Suprapubic skin (tissue), 4 donors: ENCODE data around the gene NR1H2. TPM values are rescaled to one million over a fixed set of nuclear protein-coding genes. Genes with fewer than 3 reads are reported as not detected.

ENCODE experiments used
- DNase-seq, 2 donors: peaks; one replicate each; pipeline ENCODE4 v3.0.0-alpha.2; 2019; ENCODE audit warnings: low spot score in 2 of 2
- H3K27ac ChIP-seq: fragments of 200-600 bp; sonication (generic); one replicate; pipeline ENCODE4 v1.5.1; 2019
- H3K27me3 ChIP-seq: fragments of 200-600 bp; sonication (generic); one replicate; pipeline ENCODE4 v1.5.1; 2019
- H3K36me3 ChIP-seq: fragments of 200-600 bp; sonication (generic); one replicate; pipeline ENCODE4 v1.5.1; 2019
- H3K4me1 ChIP-seq: fragments of 200-600 bp; sonication (generic); one replicate; pipeline ENCODE4 v1.5.1; 2019
- H3K4me3 ChIP-seq: fragments of 200-600 bp; sonication (generic); one replicate; pipeline ENCODE4 v1.5.1; 2019; ENCODE audit warnings: mild to moderate bottlenecking
- H3K9me3 ChIP-seq: fragments of 200-600 bp; sonication (generic); one replicate; pipeline ENCODE4 v1.5.1; 2019
- EP300 ChIP-seq: sonication (generic); formaldehyde crosslinking; IDR thresholded peaks from one replicate; pipeline ENCODE4 v1.6.1; 2017; ENCODE audit warnings: antibody characterized with exemption
- POLR2A ChIP-seq, 2 donors: fragments of 450-650 bp; IDR thresholded peaks; one replicate each; pipeline ENCODE4 v1.6.1; 2017; ENCODE audit warnings: antibody characterized with exemption in 2 of 2, mild to moderate bottlenecking in 2 of 2, moderate library complexity in 2 of 2
- POLR2AphosphoS5 ChIP-seq, 3 donors: sonication (generic); formaldehyde crosslinking; IDR thresholded peaks; one replicate each; pipeline ENCODE4 v1.6.1; 2017; ENCODE audit warnings: antibody characterized with exemption in 3 of 3
- WGBS: methylation state at CpG from one replicate; pipeline ENCODE4 v1.1.5; 2018; 5-methylcytosine and 5-hydroxymethylcytosine counted together
- total RNA-seq, 4 donors: library from RNA; depleted of rRNA; stranded (reverse); fragments of >200 nt; gene quantifications; one replicate each; pipeline ENCODE4 v1.1.0, GENCODE V29; 2016
- TF ChIP-seq, protein P1 (sequence below), 2 donors: fragments of 200-600 bp in 1 of 2; fragments of 450-650 bp in 1 of 2; sonication (generic) in 1 of 2; IDR thresholded peaks; one replicate each; pipeline ENCODE4 v1.5.1; 2016 to 2019; ENCODE audit warnings: antibody characterized with exemption in 2 of 2, mild to moderate bottlenecking in 1 of 2, moderate library complexity in 1 of 2

The NR1H2 gene
- total RNA-seq, 4 donors from 2014 or later = 80.6 to 94.7 (median 88.9) TPM

DNA sequence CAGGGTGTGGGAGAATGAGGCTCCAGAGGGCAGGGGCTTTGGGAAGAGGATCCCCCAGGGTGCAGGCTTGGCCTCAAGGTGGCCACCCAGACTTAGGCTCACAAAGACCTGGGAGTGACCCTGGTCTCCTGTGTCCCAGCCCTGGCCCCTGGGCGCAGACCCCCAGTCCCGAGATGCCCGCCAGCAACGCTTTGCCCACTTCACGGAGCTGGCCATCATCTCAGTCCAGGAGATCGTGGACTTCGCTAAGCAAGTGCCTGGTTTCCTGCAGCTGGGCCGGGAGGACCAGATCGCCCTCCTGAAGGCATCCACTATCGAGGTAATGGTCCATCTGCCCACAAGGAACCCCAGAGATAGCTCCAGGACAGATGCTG lies 2.6 kb downstream of the NR1H2 start:
- peaks cover 22% of the 10 kb centered on the region for H3K4me1 ChIP-seq
- peaks cover 56% of the 10 kb centered on the region for H3K36me3 ChIP-seq
- TF ChIP-seq, protein P1, sequence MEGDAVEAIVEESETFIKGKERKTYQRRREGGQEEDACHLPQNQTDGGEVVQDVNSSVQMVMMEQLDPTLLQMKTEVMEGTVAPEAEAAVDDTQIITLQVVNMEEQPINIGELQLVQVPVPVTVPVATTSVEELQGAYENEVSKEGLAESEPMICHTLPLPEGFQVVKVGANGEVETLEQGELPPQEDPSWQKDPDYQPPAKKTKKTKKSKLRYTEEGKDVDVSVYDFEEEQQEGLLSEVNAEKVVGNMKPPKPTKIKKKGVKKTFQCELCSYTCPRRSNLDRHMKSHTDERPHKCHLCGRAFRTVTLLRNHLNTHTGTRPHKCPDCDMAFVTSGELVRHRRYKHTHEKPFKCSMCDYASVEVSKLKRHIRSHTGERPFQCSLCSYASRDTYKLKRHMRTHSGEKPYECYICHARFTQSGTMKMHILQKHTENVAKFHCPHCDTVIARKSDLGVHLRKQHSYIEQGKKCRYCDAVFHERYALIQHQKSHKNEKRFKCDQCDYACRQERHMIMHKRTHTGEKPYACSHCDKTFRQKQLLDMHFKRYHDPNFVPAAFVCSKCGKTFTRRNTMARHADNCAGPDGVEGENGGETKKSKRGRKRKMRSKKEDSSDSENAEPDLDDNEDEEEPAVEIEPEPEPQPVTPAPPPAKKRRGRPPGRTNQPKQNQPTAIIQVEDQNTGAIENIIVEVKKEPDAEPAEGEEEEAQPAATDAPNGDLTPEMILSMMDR (IDR thresholded peaks at IDR 0.05) = no peak
- TF ChIP-seq EP300 (no peak), POLR2AphosphoS5 (IDR thresholded peaks at IDR 0.05) (no peak), POLR2A (IDR thresholded peaks at IDR 0.05) (no peak)
- no peak overlapping the region for H3K27ac ChIP-seq
- no peaks in the 10 kb centered on the region for H3K9me3 ChIP-seq
- H3K27me3 ChIP-seq = no peaks in the 10 kb centered on the region
- DNase-seq = no peak
- H3K4me3 ChIP-seq = no peak overlapping the region
- 94% methylated on average over 9 of the region's 10 CpGs for WGBS

DNA sequence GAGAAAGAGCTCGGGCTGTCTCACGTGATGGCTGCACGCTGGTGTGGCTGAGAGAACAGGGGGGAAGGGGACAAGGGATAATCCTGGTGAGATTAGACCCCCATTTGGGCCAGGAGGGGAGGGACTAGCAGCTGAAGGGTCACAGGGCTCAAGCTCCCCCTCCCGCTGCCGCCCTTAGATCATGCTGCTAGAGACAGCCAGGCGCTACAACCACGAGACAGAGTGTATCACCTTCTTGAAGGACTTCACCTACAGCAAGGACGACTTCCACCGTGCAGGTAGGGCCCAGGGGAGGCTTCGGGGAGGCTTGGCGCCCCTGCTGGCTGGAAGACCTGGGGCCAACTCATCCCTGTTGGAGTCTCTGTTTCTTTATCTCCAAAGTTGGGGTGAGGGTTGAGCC lies 3.3 kb downstream of the NR1H2 start:
- no peaks in the 10 kb centered on the region for H3K27me3 ChIP-seq
- no peak for DNase-seq
- H3K27ac ChIP-seq = no peak overlapping the region
- H3K4me3 ChIP-seq = no peak overlapping the region
- TF ChIP-seq, protein P1 (IDR thresholded peaks at IDR 0.05) = no peak
- TF ChIP-seq POLR2AphosphoS5 (IDR thresholded peaks at IDR 0.05) = no peak
- no peak for TF ChIP-seq EP300
- no peak for TF ChIP-seq POLR2A (IDR thresholded peaks at IDR 0.05)
- no peaks in the 10 kb centered on the region for H3K9me3 ChIP-seq
- 95% methylated on average over 10 of the region's 11 CpGs for WGBS
- peaks cover 56% of the 10 kb centered on the region for H3K36me3 ChIP-seq
- H3K4me1 ChIP-seq = peaks cover 27% of the 10 kb centered on the region

DNA sequence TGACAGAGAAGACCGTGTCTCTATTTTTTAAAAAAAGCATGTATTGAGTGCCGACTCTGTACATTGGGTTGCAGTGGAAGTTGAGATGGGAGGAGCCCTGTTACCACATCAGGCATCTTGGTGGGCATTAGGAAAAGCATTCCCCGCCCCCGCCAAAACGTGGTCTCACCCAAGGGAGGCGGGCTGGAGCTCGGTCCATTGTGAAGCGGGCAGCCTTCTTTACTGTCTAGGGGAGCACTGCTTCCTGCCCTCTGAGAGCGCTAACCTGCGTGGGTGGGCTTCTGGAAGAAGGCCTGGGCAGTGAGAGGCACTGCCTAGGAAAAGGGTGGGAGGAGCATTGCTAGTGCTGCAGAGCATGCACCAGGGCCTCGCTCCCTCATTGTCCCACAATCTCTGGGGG lies 3.9 kb downstream of the NR1H2 start:
- no peaks in the 10 kb centered on the region for H3K9me3 ChIP-seq
- H3K27me3 ChIP-seq = no peaks in the 10 kb centered on the region
- WGBS = 81% methylated on average over 11 of the region's 11 CpGs
- no peak for TF ChIP-seq POLR2AphosphoS5 (IDR thresholded peaks at IDR 0.05)
- TF ChIP-seq, protein P1 (IDR thresholded peaks at IDR 0.05) = no peak
- no peak for TF ChIP-seq POLR2A (IDR thresholded peaks at IDR 0.05)
- no peak for TF ChIP-seq EP300
- peaks cover 32% of the 10 kb centered on the region for H3K4me1 ChIP-seq
- H3K36me3 ChIP-seq = peaks cover 56% of the 10 kb centered on the region
- no peak for DNase-seq
- no peak overlapping the region for H3K4me3 ChIP-seq
- H3K27ac ChIP-seq = no peak overlapping the region

DNA sequence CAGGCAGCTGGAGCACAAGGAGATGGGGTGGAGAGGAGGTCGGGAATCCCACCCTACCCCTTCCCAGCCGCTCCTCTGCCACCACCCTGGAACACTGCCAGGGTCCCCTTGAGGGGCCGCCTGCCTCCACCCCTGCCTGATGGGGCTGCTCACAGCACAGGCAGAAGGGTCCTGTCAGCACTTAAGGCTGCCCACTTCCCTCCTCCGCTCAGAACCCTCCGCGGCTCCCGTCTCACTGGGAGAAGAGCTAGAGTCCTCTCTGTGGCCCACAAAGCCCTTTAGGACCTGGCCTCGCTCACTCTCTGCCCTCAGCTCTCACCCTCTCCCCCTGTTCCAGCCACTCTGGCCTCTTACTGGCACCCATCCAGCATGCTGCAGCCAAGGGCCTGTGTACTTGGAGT lies 4.5 kb downstream of the NR1H2 start:
- no peaks in the 10 kb centered on the region for H3K27me3 ChIP-seq
- no peak overlapping the region for H3K4me3 ChIP-seq
- TF ChIP-seq, protein P1 (IDR thresholded peaks at IDR 0.05) = no peak
- TF ChIP-seq POLR2A (IDR thresholded peaks at IDR 0.05) (no peak), EP300 (no peak), POLR2AphosphoS5 (IDR thresholded peaks at IDR 0.05) (no peak)
- H3K4me1 ChIP-seq = peaks cover 37% of the 10 kb centered on the region
- H3K9me3 ChIP-seq = no peaks in the 10 kb centered on the region
- WGBS = 84% methylated on average over 8 of the region's 8 CpGs
- no peak for DNase-seq
- peaks cover 56% of the 10 kb centered on the region for H3K36me3 ChIP-seq
- no peak overlapping the region for H3K27ac ChIP-seq

DNA sequence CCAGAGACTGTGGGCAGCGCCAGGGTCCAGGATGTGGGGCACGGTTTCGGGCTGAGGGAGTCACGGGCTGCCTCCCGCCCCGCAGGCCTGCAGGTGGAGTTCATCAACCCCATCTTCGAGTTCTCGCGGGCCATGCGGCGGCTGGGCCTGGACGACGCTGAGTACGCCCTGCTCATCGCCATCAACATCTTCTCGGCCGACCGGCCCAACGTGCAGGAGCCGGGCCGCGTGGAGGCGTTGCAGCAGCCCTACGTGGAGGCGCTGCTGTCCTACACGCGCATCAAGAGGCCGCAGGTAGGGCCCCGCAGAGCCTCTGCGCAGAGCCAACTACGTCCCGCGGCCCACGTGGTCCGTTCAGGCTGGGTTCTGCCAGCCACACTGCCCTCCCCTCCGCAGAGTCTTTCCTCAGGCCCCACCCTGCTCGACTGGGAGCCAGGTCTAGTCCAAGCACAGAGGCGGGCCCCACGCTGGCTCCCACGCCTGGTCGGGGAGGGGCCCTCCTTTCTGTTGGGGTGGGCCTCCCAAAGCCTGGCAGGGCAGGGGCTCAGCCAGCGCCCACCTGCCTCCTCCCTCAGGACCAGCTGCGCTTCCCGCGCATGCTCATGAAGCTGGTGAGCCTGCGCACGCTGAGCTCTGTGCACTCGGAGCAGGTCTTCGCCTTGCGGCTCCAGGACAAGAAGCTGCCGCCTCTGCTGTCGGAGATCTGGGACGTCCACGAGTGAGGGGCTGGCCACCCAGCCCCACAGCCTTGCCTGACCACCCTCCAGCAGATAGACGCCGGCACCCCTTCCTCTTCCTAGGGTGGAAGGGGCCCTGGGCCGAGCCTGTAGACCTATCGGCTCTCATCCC lies 5.8 kb downstream of the NR1H2 start:
- Histone ChIP-seq H3K27ac (no peak overlapping the region), H3K4me1 (peaks cover 31% of the 10 kb centered on the region), H3K27me3 (no peaks in the 10 kb centered on the region), H3K4me3 (no peak overlapping the region), H3K36me3 (peaks cover 56% of the 10 kb centered on the region), H3K9me3 (no peaks in the 10 kb centered on the region)
- TF ChIP-seq POLR2AphosphoS5 (IDR thresholded peaks at IDR 0.05) (no peak), POLR2A (IDR thresholded peaks at IDR 0.05) (no peak), EP300 (no peak)
- TF ChIP-seq, protein P1 (IDR thresholded peaks at IDR 0.05) = no peak
- DNase-seq = no peak
- 87% methylated on average over 26 of the region's 58 CpGs for WGBS
